SK-N-SH (cell line): ENCODE data around the gene NEK7. TPM values are rescaled to one million over a fixed set of nuclear protein-coding genes. Genes with fewer than 3 reads are reported as not detected.
A peak's percentile ranks its signal among the peaks of the same experiment; 100 is the strongest.

Experiments used
- CTCF ChIA-PET: fragments of 300-600, 350-600 bp; formaldehyde crosslinking; extraction: SDS; loops from one replicate; lab custom pipeline; 2021; lab: Yijun Ruan, JAX
- POLR2A ChIA-PET: fragments of 350-600 bp; sonication (Branson Sonifier 250); formaldehyde crosslinking; extraction: SDS; loops from one replicate; lab custom pipeline; 2020; ENCODE audit warnings: antibody characterized with exemption, inconsistent platforms; lab: Yijun Ruan, JAX
- DNase-seq: peaks from one replicate; pipeline ENCODE4 v3.0.0; 2012
- H2AFZ ChIP-seq: fragments of 200-600 bp; sonication (generic); 2 replicates; pipeline ENCODE4 v1.8.1; 2016; ENCODE audit warnings: antibody characterized with exemption, mild to moderate bottlenecking, low read depth
- H3F3A ChIP-seq: fragments of 200-600 bp; sonication (generic); replicated peaks from 2 replicates; pipeline ENCODE3; 2016; ENCODE audit warnings: antibody characterized with exemption, mild to moderate bottlenecking; ENCODE audit not compliant: insufficient read depth
- H3K27ac ChIP-seq, 2 experiments: fragments of 200-500 bp in 1 of 2; fragments of 200-600 bp in 1 of 2; sonication (Bioruptor generic) in 1 of 2; sonication (generic), shearing (Covaris generic) in 1 of 2; 2 replicates each; pipeline versions ENCODE4 v1.5.1 to v1.6.1; 2014 to 2016; ENCODE audit warnings: low read depth in 2 of 2, inconsistent platforms in 1 of 2, low read length in 1 of 2, mild to moderate bottlenecking in 1 of 2, mixed read lengths in 1 of 2
- H3K27me3 ChIP-seq: fragments of 200-600 bp; sonication (generic), shearing (Covaris generic); 2 replicates; pipeline ENCODE4 v1.6.1; 2016; ENCODE audit warnings: mixed run types; ENCODE audit not compliant: insufficient read depth
- H3K36me3 ChIP-seq, 2 experiments: fragments of 200-500 bp in 1 of 2; fragments of 200-600 bp in 1 of 2; sonication (Bioruptor generic) in 1 of 2; sonication (generic) in 1 of 2; replicated peaks in 1 of 2; 2 replicates each; pipeline versions ENCODE3 to v1.5.1; 2014 to 2016; ENCODE audit warnings: low read length in 1 of 2, mild to moderate bottlenecking in 1 of 2; ENCODE audit not compliant: insufficient read depth in 2 of 2, control insufficient read depth in 1 of 2
- H3K4me1 ChIP-seq, 2 experiments: fragments of 200-500 bp in 1 of 2; fragments of 200-600 bp in 1 of 2; sonication (Bioruptor generic) in 1 of 2; sonication (generic), shearing (Covaris generic) in 1 of 2; 2 replicates each; pipeline versions ENCODE4 v1.5.1 to v1.6.1; 2014 to 2016; ENCODE audit warnings: low read depth in 1 of 2, low read length in 1 of 2, mixed run types in 1 of 2; ENCODE audit not compliant: insufficient read depth in 2 of 2, control insufficient read depth in 1 of 2
- H3K4me2 ChIP-seq: fragments of 200-600 bp; sonication (generic), shearing (Covaris generic); 2 replicates; pipeline ENCODE4 v1.6.1; 2017; ENCODE audit warnings: mixed run types
- H3K4me3 ChIP-seq, 2 experiments: fragments of 200-500 bp in 1 of 2; fragments of 200-600 bp in 1 of 2; sonication (Bioruptor generic) in 1 of 2; sonication (generic), shearing (Covaris generic) in 1 of 2; 2 replicates each; pipeline versions ENCODE4 v1.5.1 to v1.8.1; 2014 to 2016; ENCODE audit warnings: low read depth in 2 of 2, inconsistent platforms in 1 of 2, low read length in 1 of 2, mild to moderate bottlenecking in 1 of 2, mixed read lengths in 1 of 2, moderate library complexity in 1 of 2
- H3K79me2 ChIP-seq: fragments of 200-600 bp; sonication (generic); 2 replicates; pipeline ENCODE4 v1.8.1; 2017; ENCODE audit warnings: mild to moderate bottlenecking; ENCODE audit not compliant: insufficient read depth
- H3K9ac ChIP-seq: fragments of 200-600 bp; sonication (generic); 2 replicates; pipeline ENCODE4 v1.6.1; 2017; ENCODE audit warnings: mixed run types
- H3K9me2 ChIP-seq: fragments of 200-600 bp; sonication (generic); 2 replicates; pipeline ENCODE4 v1.6.1; 2017; ENCODE audit warnings: mixed run types
- H3K9me3 ChIP-seq: fragments of 200-600 bp; sonication (generic); 2 replicates; pipeline ENCODE4 v1.6.1; 2017; ENCODE audit warnings: mixed run types, mild to moderate bottlenecking, moderate library complexity
- H4K20me1 ChIP-seq: fragments of 200-600 bp; sonication (generic); 2 replicates; pipeline ENCODE4 v1.6.1; 2017; ENCODE audit warnings: mild to moderate bottlenecking, mixed run types; ENCODE audit not compliant: insufficient read depth
- EZH2phosphoT487 ChIP-seq: fragments of 200-600 bp; sonication (generic); IDR thresholded peaks from 2 replicates; pipeline ENCODE4 v1.6.1; 2017; ENCODE audit warnings: low read depth, mixed run types, mild to moderate bottlenecking, antibody characterized with exemption, moderate library complexity, borderline replicate concordance
- FOSL2 ChIP-seq: IDR thresholded peaks from 2 replicates; pipeline ENCODE4 v1.4.0; 2012; ENCODE audit warnings: low read depth, mild to moderate bottlenecking, moderate library complexity, borderline replicate concordance
- FOXJ3 ChIP-seq: sonication (generic); formaldehyde crosslinking; IDR thresholded peaks from 2 replicates; pipeline ENCODE4 v1.5.1; 2020; ENCODE audit warnings: mild to moderate bottlenecking, missing genetic modification reagents
- MEF2A ChIP-seq: IDR thresholded peaks from 2 replicates; pipeline ENCODE4 v1.4.0; 2012; ENCODE audit warnings: low read depth, borderline replicate concordance
- NFIC ChIP-seq: IDR thresholded peaks from 2 replicates; pipeline ENCODE4 v1.4.0; 2012; ENCODE audit warnings: borderline replicate concordance
- POLR2AphosphoS5 ChIP-seq: IDR thresholded peaks from 2 replicates; pipeline ENCODE4 v1.6.1; 2012; ENCODE audit warnings: low read depth, low read length
- TAF1 ChIP-seq: IDR thresholded peaks from 2 replicates; pipeline ENCODE4 v1.6.1; 2012; ENCODE audit warnings: low read depth, mild to moderate bottlenecking, low read length, moderate library complexity, borderline replicate concordance
- WGBS: methylation state at CpG from one replicate; pipeline ENCODE4 v1.1.6; 2017; ENCODE audit warnings: low lambda C conversion rate; 5-methylcytosine and 5-hydroxymethylcytosine counted together
- polyA plus RNA-seq, 3 experiments: library from polyadenylated mRNA; depleted of rRNA; stranded (reverse); fragments of >200 nt; gene quantifications; 2 replicates each; pipeline ENCODE4 v1.2.3, GENCODE V29; 2012
- TF ChIP-seq, protein P1 (sequence below): IDR thresholded peaks from 2 replicates; pipeline ENCODE4 v1.6.1; 2012; ENCODE audit warnings: mild to moderate bottlenecking, low read depth, low read length, moderate library complexity

NEK7 gene
- polyA plus RNA-seq, 1 of the 3 experiments (the other 2 are of a cell fraction) = 85.8 TPM

DNA sequence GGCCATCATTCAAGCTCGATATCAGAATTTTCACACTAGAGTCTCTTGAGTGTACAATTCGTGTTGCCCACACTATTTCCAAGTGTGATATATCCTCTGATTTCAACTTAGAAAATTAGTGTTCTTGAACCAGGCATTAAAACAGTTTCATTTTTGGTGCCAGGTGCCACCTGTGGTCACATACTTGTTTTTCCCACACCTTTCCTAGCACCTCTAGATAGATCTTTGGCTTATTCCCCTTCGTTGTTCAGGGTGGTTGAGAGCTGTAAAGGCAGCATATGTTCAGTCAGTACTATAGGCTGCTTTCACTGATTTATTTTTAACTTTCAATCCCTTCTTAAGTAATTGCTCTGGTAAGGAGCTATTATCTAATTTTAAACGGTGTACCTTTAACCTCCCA lies 131.1 kb downstream of the NEK7 start:
- H3K9ac ChIP-seq = no peak overlapping the region
- ChIA-PET POLR2A (no interaction called here), CTCF (interaction anchor here (1.2 to 1.4 kb wide), 2 partner anchors 11 to 71 kb away, joined by 3 to 4 read pairs; no protein-coding TSS in a partner anchor)
- no peak for DNase-seq
- no peaks in the 10 kb centered on the region for H3K9me3 ChIP-seq
- no peak overlapping the region for H2AFZ ChIP-seq
- peaks cover 68% of the 10 kb centered on the region in 2 experiments for H3K36me3 ChIP-seq
- H4K20me1 ChIP-seq = no peaks in the 10 kb centered on the region
- 92% methylated on average over 4 of the region's 4 CpGs for WGBS
- H3F3A ChIP-seq = peaks cover 37% of the 10 kb centered on the region
- peak overlapping the region; percentile 53 to 69 for H3K27ac ChIP-seq
- peaks cover 8 to 19% of the 10 kb centered on the region in 2 experiments for H3K4me1 ChIP-seq
- no peaks in the 10 kb centered on the region for H3K27me3 ChIP-seq
- H3K9me2 ChIP-seq = no peaks in the 10 kb centered on the region
- no peak overlapping the region for H3K4me2 ChIP-seq
- TF ChIP-seq POLR2AphosphoS5 = 0 out of 2 replicates have a peak, but pooled peaks have one; percentile 17
- no peak for TF ChIP-seq MEF2A
- TF ChIP-seq, all 33 proteins: peak for 1
- peaks cover 73% of the 10 kb centered on the region for H3K79me2 ChIP-seq
- H3K4me3 ChIP-seq = no peak overlapping the region

DNA sequence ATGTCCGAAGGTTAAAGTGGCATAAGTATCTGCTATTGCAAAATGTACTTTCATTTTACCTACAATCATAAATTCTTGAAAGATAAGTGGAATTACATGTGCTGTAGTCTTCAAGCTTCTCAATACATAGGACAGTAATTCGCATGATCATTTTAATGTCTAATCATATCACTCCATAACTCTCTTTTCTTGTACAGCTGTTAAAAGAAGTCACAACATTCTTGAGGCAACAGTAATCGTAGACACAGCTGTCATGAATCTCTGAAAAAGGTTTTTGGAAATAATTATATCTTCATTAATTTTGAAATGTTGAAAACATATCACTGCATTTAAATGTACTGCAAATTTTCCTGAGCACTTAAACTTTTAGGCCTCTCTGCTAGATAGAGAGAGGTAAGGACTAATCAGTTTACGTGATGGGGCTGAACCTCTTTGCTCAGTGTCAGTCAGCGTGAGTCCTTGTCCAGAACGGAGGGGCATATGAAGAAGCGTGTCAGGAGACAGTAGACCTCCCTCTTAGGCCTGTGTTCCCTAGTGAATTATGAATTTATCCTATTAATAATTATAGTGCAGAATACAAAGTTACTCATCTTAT lies 133.4 kb downstream of the NEK7 start:
- Histone ChIP-seq H2AFZ (no peak overlapping the region), H3F3A (peaks cover 36% of the 10 kb centered on the region), H3K27me3 (no peaks in the 10 kb centered on the region), H4K20me1 (no peaks in the 10 kb centered on the region), H3K9me3 (no peaks in the 10 kb centered on the region), H3K36me3 (peaks cover 69 to 72% of the 10 kb centered on the region in 2 experiments), H3K9me2 (no peaks in the 10 kb centered on the region), H3K27ac (peak overlapping the region; percentile 34 to 53; a peak in 2 of 4 replicates), H3K4me2 (no peak overlapping the region), H3K9ac (no peak overlapping the region), H3K4me1 (peaks cover 8 to 23% of the 10 kb centered on the region in 2 experiments), H3K79me2 (peaks cover 79% of the 10 kb centered on the region), H3K4me3 (no peak overlapping the region)
- TF ChIP-seq, protein P1, sequence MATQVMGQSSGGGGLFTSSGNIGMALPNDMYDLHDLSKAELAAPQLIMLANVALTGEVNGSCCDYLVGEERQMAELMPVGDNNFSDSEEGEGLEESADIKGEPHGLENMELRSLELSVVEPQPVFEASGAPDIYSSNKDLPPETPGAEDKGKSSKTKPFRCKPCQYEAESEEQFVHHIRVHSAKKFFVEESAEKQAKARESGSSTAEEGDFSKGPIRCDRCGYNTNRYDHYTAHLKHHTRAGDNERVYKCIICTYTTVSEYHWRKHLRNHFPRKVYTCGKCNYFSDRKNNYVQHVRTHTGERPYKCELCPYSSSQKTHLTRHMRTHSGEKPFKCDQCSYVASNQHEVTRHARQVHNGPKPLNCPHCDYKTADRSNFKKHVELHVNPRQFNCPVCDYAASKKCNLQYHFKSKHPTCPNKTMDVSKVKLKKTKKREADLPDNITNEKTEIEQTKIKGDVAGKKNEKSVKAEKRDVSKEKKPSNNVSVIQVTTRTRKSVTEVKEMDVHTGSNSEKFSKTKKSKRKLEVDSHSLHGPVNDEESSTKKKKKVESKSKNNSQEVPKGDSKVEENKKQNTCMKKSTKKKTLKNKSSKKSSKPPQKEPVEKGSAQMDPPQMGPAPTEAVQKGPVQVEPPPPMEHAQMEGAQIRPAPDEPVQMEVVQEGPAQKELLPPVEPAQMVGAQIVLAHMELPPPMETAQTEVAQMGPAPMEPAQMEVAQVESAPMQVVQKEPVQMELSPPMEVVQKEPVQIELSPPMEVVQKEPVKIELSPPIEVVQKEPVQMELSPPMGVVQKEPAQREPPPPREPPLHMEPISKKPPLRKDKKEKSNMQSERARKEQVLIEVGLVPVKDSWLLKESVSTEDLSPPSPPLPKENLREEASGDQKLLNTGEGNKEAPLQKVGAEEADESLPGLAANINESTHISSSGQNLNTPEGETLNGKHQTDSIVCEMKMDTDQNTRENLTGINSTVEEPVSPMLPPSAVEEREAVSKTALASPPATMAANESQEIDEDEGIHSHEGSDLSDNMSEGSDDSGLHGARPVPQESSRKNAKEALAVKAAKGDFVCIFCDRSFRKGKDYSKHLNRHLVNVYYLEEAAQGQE = no peak
- TF ChIP-seq FOXJ3 (CRISPR knock-in tag) = no peak
- TF ChIP-seq EZH2phosphoT487 = no peak
- POLR2A ChIA-PET = no interaction called here
- 94% methylated on average over 7 of the region's 7 CpGs for WGBS
- no peak for DNase-seq
- CTCF ChIA-PET = no interaction called here

DNA sequence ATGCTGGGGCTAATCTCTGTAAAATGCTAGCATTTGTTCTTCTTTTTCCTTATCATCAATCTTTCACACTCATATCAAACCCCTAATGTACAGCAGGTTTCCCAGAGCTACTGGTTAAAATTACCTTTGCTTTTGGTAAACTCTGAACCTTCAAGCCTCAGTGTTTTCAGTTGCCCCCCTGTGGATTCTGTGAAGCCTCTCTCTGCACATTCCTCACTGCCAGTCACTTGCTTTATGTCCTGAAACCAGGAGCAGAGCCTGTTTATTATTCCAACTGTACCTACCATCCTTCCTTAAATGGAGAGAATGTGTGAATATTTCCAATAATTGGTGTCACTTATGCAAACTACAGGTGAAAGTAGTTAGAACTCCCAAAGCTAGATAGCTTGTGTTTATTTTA lies 134.2 kb downstream of the NEK7 start:
- peak overlapping the region in 1 of 2 experiments; percentile 50; a peak in 1 of 4 replicates for H3K27ac ChIP-seq
- H3F3A ChIP-seq = peaks cover 36% of the 10 kb centered on the region
- no peaks in the 10 kb centered on the region for H3K9me3 ChIP-seq
- no peak for DNase-seq
- no peaks in the 10 kb centered on the region for H3K9me2 ChIP-seq
- TF ChIP-seq FOSL2 (no peak), EZH2phosphoT487 (no peak), TAF1 (no peak), NFIC (no peak)
- H3K9ac ChIP-seq = no peak overlapping the region
- H3K79me2 ChIP-seq = peaks cover 77% of the 10 kb centered on the region
- H3K4me1 ChIP-seq = peaks cover 11 to 24% of the 10 kb centered on the region in 2 experiments
- no peak overlapping the region for H3K4me2 ChIP-seq
- no peak overlapping the region for H3K4me3 ChIP-seq
- no peaks in the 10 kb centered on the region for H3K27me3 ChIP-seq
- ChIA-PET POLR2A (no interaction called here), CTCF (no interaction called here)
- no peak overlapping the region for H2AFZ ChIP-seq
- H3K36me3 ChIP-seq = peaks cover 66 to 71% of the 10 kb centered on the region in 2 experiments
- H4K20me1 ChIP-seq = no peaks in the 10 kb centered on the region
